Ureter (tissue), 1 donor: ENCODE data around the gene PARD3B. TPM values are rescaled to one million over a fixed set of nuclear protein-coding genes. Genes with fewer than 3 reads are reported as not detected.
"Not testable (repeated sequence)": the region's sequence is repeated elsewhere in the genome, so short reads cannot be mapped to it uniquely, and the experiment has no call there.

Experiments
- DNase-seq: peaks from one replicate; pipeline ENCODE4 v3.0.0-alpha.2; 2020; ENCODE audit warnings: low spot score
- total RNA-seq: library from RNA; stranded (reverse); gene quantifications from one replicate; pipeline ENCODE4 v1.2.4, GENCODE V29; 2023
- donor health status: DM: yes; HTN: yes; CAD: no.

PARD3B gene
- total RNA-seq, 1 donor from 2014 or later, result 31.4 TPM

- peak; percentile 58 for DNase-seq
Observed at GRCh38 chr2:205188239-205189138, 643.2 kb downstream of the PARD3B start.

- DNase-seq, result no peak
Observed at GRCh38 chr2:205189301-205189700, 644.0 kb downstream of the PARD3B start.

GRCh38 chr2:205190528-205190927, 645.3 kb downstream of the PARD3B start:
- DNase-seq, result no peak

GRCh38 chr2:205193125-205193835, 648.0 kb downstream of the PARD3B start:
- no peak for DNase-seq

GRCh38 chr2:205193836-205194228, 648.6 kb downstream of the PARD3B start:
- no peak for DNase-seq

GRCh38 chr2:205197468-205198139, 652.3 kb downstream of the PARD3B start:
- no peak for DNase-seq

GRCh38 chr2:205198140-205198525, 652.9 kb downstream of the PARD3B start:
- DNase-seq, result no peak

- no peak for DNase-seq
Observed at GRCh38 chr2:205199165-205199850, 654.0 kb downstream of the PARD3B start.

GRCh38 chr2:205210494-205210893, 665.2 kb downstream of the PARD3B start:
- no peak for DNase-seq

GRCh38 chr2:205212357-205212756, 667.1 kb downstream of the PARD3B start:
- no peak for DNase-seq

- no peak for DNase-seq
Observed at GRCh38 chr2:205216092-205216491, 670.8 kb downstream of the PARD3B start.

- DNase-seq, result no peak
Observed at GRCh38 chr2:205216580-205216979, 671.3 kb downstream of the PARD3B start.

- DNase-seq, result no peak
Observed at GRCh38 chr2:205217004-205217403, 671.7 kb downstream of the PARD3B start.

GRCh38 chr2:205218056-205218455, 672.8 kb downstream of the PARD3B start:
- DNase-seq, result no peak

- not testable (repeated sequence) for DNase-seq
Observed at GRCh38 chr2:205218816-205219215, 673.5 kb downstream of the PARD3B start.

- no peak for DNase-seq
Observed at GRCh38 chr2:205220559-205220958, 675.3 kb downstream of the PARD3B start.

- no peak for DNase-seq
Observed at GRCh38 chr2:205232086-205232485, 686.8 kb downstream of the PARD3B start.

GRCh38 chr2:205235434-205235833, 690.2 kb downstream of the PARD3B start:
- no peak for DNase-seq

GRCh38 chr2:205237524-205237923, 692.2 kb downstream of the PARD3B start:
- DNase-seq, result no peak

- DNase-seq, result no peak
Observed at GRCh38 chr2:205245001-205245400, 699.7 kb downstream of the PARD3B start.

- DNase-seq, result no peak
Observed at GRCh38 chr2:205245652-205246051, 700.4 kb downstream of the PARD3B start.

- no peak for DNase-seq
Observed at GRCh38 chr2:205259121-205259520, 713.8 kb downstream of the PARD3B start.
